ENCODE data around the gene FAR1.

The FAR1 gene

DNA sequence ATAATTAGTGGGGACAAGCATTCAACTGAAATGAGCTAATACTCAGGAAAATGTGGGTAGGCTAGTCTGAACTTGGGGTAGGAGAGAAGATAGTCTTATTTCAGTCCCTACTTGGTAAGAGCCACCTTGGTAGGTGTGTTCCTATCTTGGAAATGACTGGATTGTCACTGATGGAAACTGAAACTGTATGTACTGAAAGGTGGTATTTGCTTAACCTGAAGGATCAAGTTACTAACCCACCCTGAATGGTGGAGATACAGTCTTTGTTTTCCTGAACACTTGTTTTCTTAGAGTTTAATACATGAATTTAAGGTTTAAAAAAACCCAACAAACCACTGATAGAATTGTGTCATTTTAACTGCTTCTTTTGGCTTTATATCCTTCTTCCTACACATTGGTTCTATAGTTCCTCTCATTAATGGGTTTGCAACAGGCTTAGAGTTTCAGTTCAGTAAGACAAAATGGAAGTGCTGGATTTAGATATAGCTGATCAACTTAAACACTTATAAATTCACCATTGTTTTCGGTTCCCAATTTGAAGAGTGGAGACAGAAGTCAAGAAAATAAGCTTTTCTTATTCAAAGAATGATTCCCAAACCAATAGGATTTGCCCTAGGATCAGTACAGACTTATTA, 4.2 kb downstream of the FAR1 start:
- no peak for DNase-seq (ENCODE audit: low read depth, low spot score)
- Histone ChIP-seq H3K9ac (ENCODE audit: insufficient read length, low read depth) (no peak overlapping the region), H3K9me3 (ENCODE audit: insufficient read depth, low read length) (no peaks in the 10 kb centered on the region), H3K4me1 (ENCODE audit: insufficient read depth, insufficient read length) (no peaks in the 10 kb centered on the region), H3K4me3 (ENCODE audit: insufficient read length, low read depth) (no peak overlapping the region), H3K27me3 (ENCODE audit: insufficient read depth, insufficient read length) (no peaks in the 10 kb centered on the region), H3K36me3 (ENCODE audit: insufficient read depth, insufficient read length, low read length) (peaks cover 17% of the 10 kb centered on the region)
- TF ChIP-seq ZNF274 (IDR thresholded peaks at IDR 0.05; ENCODE audit: low read depth, low read length) (no peak), SUZ12 (IDR thresholded peaks at IDR 0.05; ENCODE audit: extremely low read depth, insufficient read depth, insufficient read length) (no peak), YY1 (IDR thresholded peaks at IDR 0.05; ENCODE audit: insufficient read depth, insufficient read length) (no peak)

DNA sequence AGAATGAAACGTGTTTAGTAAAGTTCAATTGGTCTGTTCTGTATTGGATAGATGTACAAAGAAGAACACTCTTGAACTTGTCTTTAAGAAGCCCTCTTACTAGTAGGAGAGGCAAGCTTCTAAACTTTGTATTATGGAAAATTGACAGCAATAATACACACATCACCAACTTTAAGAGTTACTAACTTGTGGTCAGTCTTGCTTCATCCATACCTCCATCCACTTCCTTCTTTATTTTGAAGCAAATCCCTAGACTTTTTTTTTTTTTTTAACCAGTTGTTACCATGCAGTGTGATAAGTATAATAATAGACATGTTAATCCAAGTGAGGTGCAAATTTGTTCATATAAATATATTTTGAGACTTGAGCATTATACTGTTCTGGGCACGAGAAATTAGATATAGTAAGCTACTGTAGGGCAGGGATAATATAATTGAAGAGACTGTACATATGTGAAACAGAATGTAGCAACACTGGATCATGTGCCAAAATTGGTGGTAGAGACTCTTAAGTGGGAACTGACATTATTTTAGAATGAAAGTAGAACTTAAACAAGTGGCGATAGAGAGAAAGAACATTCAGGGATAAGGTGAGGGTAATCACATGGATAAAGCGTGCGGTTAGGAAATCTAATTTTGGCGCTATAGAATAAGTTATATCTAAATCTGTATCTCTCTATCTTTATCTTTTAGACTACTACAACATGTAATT, 6.5 kb downstream of the FAR1 start:
- no peaks in the 10 kb centered on the region for H3K9me3 ChIP-seq (ENCODE audit: insufficient read depth, low read length)
- no peak overlapping the region for H3K9ac ChIP-seq (ENCODE audit: insufficient read length, low read depth)
- no peaks in the 10 kb centered on the region for H3K4me1 ChIP-seq (ENCODE audit: insufficient read depth, insufficient read length)
- H3K27me3 ChIP-seq (ENCODE audit: insufficient read depth, insufficient read length): no peaks in the 10 kb centered on the region
- no peak overlapping the region for H3K4me3 ChIP-seq (ENCODE audit: insufficient read length, low read depth)
- H3K36me3 ChIP-seq (ENCODE audit: insufficient read depth, insufficient read length, low read length): peaks cover 17% of the 10 kb centered on the region
- no peak for DNase-seq (ENCODE audit: low read depth, low spot score)
- TF ChIP-seq YY1 (IDR thresholded peaks at IDR 0.05; ENCODE audit: insufficient read depth, insufficient read length) (no peak), SUZ12 (IDR thresholded peaks at IDR 0.05; ENCODE audit: extremely low read depth, insufficient read depth, insufficient read length) (no peak), ZNF274 (IDR thresholded peaks at IDR 0.05; ENCODE audit: low read depth, low read length) (no peak)

DNA sequence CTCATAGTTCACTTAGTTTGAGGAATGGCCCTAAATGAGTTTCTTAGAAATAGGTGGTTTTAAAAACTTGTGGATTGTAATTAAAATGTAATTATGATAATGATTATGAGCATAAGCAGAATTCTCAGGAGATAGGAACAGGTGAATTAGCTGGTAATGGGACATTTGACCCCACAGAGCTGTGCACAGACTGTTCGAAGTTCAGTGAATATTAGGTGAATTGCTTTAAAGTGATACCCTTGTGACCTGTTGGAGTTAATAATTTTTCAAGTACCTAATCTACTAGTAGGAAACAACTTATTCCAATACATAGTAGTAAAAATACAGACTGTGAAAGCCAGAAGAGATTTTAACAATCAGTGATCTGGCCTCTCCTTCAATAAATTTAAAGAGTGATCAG, 8.1 kb downstream of the FAR1 start:
- Histone ChIP-seq H3K9me3 (ENCODE audit: insufficient read depth, low read length) (no peaks in the 10 kb centered on the region), H3K9ac (ENCODE audit: insufficient read length, low read depth) (no peak overlapping the region), H3K36me3 (ENCODE audit: insufficient read depth, insufficient read length, low read length) (peaks cover 18% of the 10 kb centered on the region), H3K27me3 (ENCODE audit: insufficient read depth, insufficient read length) (no peaks in the 10 kb centered on the region), H3K4me3 (ENCODE audit: insufficient read length, low read depth) (no peak overlapping the region), H3K4me1 (ENCODE audit: insufficient read depth, insufficient read length) (no peaks in the 10 kb centered on the region)
- DNase-seq (ENCODE audit: low read depth, low spot score): no peak
- TF ChIP-seq SUZ12 (IDR thresholded peaks at IDR 0.05; ENCODE audit: extremely low read depth, insufficient read depth, insufficient read length) (no peak), YY1 (IDR thresholded peaks at IDR 0.05; ENCODE audit: insufficient read depth, insufficient read length) (no peak), ZNF274 (IDR thresholded peaks at IDR 0.05; ENCODE audit: low read depth, low read length) (no peak)

DNA sequence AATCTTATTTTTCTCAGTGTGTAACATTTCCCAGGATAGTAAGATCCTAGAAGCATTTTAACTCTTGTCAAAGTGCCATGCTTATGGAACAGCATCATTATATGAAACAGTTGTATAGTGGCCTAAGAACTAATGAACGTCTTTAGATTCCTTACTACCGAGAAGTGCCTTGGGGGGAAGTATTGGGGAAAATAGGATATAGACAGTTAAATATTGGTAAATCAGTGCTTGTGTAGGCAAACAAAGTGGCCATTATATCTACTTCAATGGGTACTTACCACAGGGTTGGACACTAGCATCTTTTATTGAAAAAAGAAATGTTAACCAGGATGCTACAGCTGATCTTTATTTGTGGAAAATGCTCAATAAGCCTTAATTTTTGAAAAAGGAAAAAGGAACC, 11.3 kb downstream of the FAR1 start:
- no peak for DNase-seq (ENCODE audit: low read depth, low spot score)
- H3K4me1 ChIP-seq (ENCODE audit: insufficient read depth, insufficient read length): no peaks in the 10 kb centered on the region
- peaks cover 8% of the 10 kb centered on the region for H3K36me3 ChIP-seq (ENCODE audit: insufficient read depth, insufficient read length, low read length)
- no peaks in the 10 kb centered on the region for H3K27me3 ChIP-seq (ENCODE audit: insufficient read depth, insufficient read length)
- no peak overlapping the region for H3K9ac ChIP-seq (ENCODE audit: insufficient read length, low read depth)
- no peaks in the 10 kb centered on the region for H3K9me3 ChIP-seq (ENCODE audit: insufficient read depth, low read length)
- TF ChIP-seq YY1 (IDR thresholded peaks at IDR 0.05; ENCODE audit: insufficient read depth, insufficient read length) (no peak), ZNF274 (IDR thresholded peaks at IDR 0.05; ENCODE audit: low read depth, low read length) (no peak), SUZ12 (IDR thresholded peaks at IDR 0.05; ENCODE audit: extremely low read depth, insufficient read depth, insufficient read length) (no peak)
- no peak overlapping the region for H3K4me3 ChIP-seq (ENCODE audit: insufficient read length, low read depth)

DNA sequence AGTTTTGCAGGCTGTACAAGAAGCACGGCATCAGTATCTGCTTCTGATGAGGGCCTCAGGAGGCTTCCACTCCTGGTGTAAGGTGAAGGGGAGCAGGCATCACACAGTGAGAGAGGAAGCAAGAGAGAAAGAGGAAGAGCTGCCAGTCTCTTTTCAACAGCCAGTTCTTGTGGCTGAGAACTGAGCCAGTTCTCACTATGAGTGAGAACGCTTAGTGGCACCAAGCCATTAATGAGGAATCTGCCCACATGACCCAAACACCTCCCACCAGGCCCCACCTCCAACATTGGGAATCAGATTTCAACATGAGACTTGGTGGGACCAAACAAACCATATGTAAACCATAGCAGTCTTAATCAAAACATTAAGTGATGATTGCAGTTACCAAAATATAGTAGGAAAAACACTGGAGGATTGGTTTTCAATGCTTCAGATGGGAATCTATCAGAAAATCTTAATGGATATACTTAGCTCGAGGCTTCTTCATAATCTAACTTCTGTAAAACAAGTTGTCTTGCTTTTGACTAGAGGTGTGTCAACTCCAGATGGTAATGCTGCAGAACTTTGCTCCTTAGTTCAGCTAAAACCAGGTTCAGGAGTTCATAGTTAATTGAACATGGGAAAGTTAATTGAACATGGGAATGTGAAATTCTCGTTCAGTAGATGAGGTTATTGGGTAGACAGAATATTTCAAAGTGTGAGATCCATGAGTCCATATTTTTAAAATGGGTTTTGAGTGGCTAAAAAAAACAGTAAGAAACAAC, 12.2 kb downstream of the FAR1 start:
- Histone ChIP-seq H3K9ac (ENCODE audit: insufficient read length, low read depth) (no peak overlapping the region), H3K4me1 (ENCODE audit: insufficient read depth, insufficient read length) (no peaks in the 10 kb centered on the region), H3K9me3 (ENCODE audit: insufficient read depth, low read length) (no peaks in the 10 kb centered on the region), H3K4me3 (ENCODE audit: insufficient read length, low read depth) (no peak overlapping the region), H3K36me3 (ENCODE audit: insufficient read depth, insufficient read length, low read length) (peaks cover 8% of the 10 kb centered on the region), H3K27me3 (ENCODE audit: insufficient read depth, insufficient read length) (no peaks in the 10 kb centered on the region)
- TF ChIP-seq ZNF274 (IDR thresholded peaks at IDR 0.05; ENCODE audit: low read depth, low read length): no peak
- TF ChIP-seq SUZ12 (IDR thresholded peaks at IDR 0.05; ENCODE audit: extremely low read depth, insufficient read depth, insufficient read length): no peak
- no peak for TF ChIP-seq YY1 (IDR thresholded peaks at IDR 0.05; ENCODE audit: insufficient read depth, insufficient read length)
- no peak for DNase-seq (ENCODE audit: low read depth, low spot score)

DNA sequence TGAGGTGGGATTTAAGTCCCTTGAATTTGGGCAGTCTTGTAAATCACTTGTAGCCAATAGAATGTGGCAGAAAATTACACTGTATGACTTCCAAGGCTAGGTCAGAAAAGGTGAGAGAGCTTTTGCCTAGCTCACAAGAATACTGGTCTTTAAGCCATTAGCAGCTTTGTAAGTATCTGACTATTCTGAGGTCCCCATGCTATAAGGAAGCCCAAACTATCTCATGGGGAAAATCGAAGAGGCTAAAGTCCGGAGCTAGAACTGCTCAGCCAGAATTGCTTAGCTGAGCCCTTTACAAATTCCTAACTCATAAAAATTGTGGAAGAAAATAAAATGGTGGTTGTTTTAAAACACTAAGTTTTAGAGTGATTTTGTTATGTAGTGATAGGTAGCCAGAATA, 13.0 kb downstream of the FAR1 start:
- Histone ChIP-seq H3K9me3 (ENCODE audit: insufficient read depth, low read length) (no peaks in the 10 kb centered on the region), H3K36me3 (ENCODE audit: insufficient read depth, insufficient read length, low read length) (peaks cover 8% of the 10 kb centered on the region), H3K4me3 (ENCODE audit: insufficient read length, low read depth) (no peak overlapping the region), H3K27me3 (ENCODE audit: insufficient read depth, insufficient read length) (no peaks in the 10 kb centered on the region), H3K4me1 (ENCODE audit: insufficient read depth, insufficient read length) (no peaks in the 10 kb centered on the region), H3K9ac (ENCODE audit: insufficient read length, low read depth) (no peak overlapping the region)
- no peak for DNase-seq (ENCODE audit: low read depth, low spot score)
- TF ChIP-seq ZNF274 (IDR thresholded peaks at IDR 0.05; ENCODE audit: low read depth, low read length): no peak
- TF ChIP-seq YY1 (IDR thresholded peaks at IDR 0.05; ENCODE audit: insufficient read depth, insufficient read length): no peak
- no peak for TF ChIP-seq SUZ12 (IDR thresholded peaks at IDR 0.05; ENCODE audit: extremely low read depth, insufficient read depth, insufficient read length)

DNA sequence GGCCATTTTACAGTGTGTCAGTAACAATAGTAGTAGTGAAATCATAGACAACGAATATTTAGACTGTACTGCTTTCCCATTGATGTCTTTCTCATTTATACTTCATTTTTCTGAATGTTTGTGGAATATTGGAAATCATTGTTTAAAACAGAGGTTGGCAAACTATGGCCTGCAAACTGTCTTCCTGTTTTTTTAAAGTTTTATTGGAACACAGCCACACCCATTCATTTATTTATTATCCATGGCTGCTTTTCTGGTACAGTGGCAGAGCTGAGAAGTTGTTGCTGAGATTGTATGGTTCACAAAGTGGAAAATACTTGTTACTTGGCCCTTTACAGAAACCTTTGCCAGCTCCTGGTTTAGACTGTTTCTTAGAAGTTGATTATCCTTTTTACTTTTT, 13.7 kb downstream of the FAR1 start:
- H3K9ac ChIP-seq (ENCODE audit: insufficient read length, low read depth): no peak overlapping the region
- H3K36me3 ChIP-seq (ENCODE audit: insufficient read depth, insufficient read length, low read length): peaks cover 8% of the 10 kb centered on the region
- no peak for DNase-seq (ENCODE audit: low read depth, low spot score)
- no peaks in the 10 kb centered on the region for H3K4me1 ChIP-seq (ENCODE audit: insufficient read depth, insufficient read length)
- H3K27me3 ChIP-seq (ENCODE audit: insufficient read depth, insufficient read length): no peaks in the 10 kb centered on the region
- TF ChIP-seq SUZ12 (IDR thresholded peaks at IDR 0.05; ENCODE audit: extremely low read depth, insufficient read depth, insufficient read length) (no peak), YY1 (IDR thresholded peaks at IDR 0.05; ENCODE audit: insufficient read depth, insufficient read length) (no peak), ZNF274 (IDR thresholded peaks at IDR 0.05; ENCODE audit: low read depth, low read length) (no peak)
- H3K4me3 ChIP-seq (ENCODE audit: insufficient read length, low read depth): no peak overlapping the region
- no peaks in the 10 kb centered on the region for H3K9me3 ChIP-seq (ENCODE audit: insufficient read depth, low read length)

Measured in NT2/D1 (cell line).